HG03571 (cell line): ENCODE measurements around the gene PPM1A.
A peak's percentile ranks its signal among the peaks of the same experiment; 100 is the strongest.
"Not testable (repeated sequence)": the region's sequence is repeated elsewhere in the genome, so short reads cannot be mapped to it uniquely, and the experiment has no call there.

ENCODE experiments used
- ATAC-seq: cut with Tn5 transposase; IDR thresholded peaks from one replicate; pipeline ENCODE4 v1.9.1; 2021; ENCODE audit not compliant: unreplicated experiment

Gene PPM1A

GRCh38 chr14:60317609-60318008 is 68.6 kb downstream of the PPM1A start:
- ATAC-seq, result no peak

- ATAC-seq, result not testable (repeated sequence)
Measured at GRCh38 chr14:60320860-60321259, 71.8 kb downstream of the PPM1A start.

GRCh38 chr14:60323199-60323896 is 74.3 kb downstream of the PPM1A start:
- no peak for ATAC-seq

- no peak for ATAC-seq
Measured at GRCh38 chr14:60324837-60325236, 75.8 kb downstream of the PPM1A start.

GRCh38 chr14:60326274-60326673 is 77.3 kb downstream of the PPM1A start:
- no peak for ATAC-seq

- peak; percentile 54 for ATAC-seq
Measured at GRCh38 chr14:60327447-60328331, 78.7 kb downstream of the PPM1A start.

GRCh38 chr14:60328583-60328982 is 79.6 kb downstream of the PPM1A start:
- no peak for ATAC-seq

- no peak for ATAC-seq
Measured at GRCh38 chr14:60329274-60329673, 80.3 kb downstream of the PPM1A start.

- ATAC-seq, result peak; percentile 76
Measured at GRCh38 chr14:60331201-60332045, 82.4 kb downstream of the PPM1A start.

GRCh38 chr14:60332046-60332399 is 83.0 kb downstream of the PPM1A start:
- no peak for ATAC-seq

- no peak for ATAC-seq
Measured at GRCh38 chr14:60332869-60333268, 83.8 kb downstream of the PPM1A start.

GRCh38 chr14:60339571-60339970 is 90.5 kb downstream of the PPM1A start:
- no peak for ATAC-seq

- ATAC-seq, result no peak
Measured at GRCh38 chr14:60343571-60344071, 94.6 kb downstream of the PPM1A start.

- no peak for ATAC-seq
Measured at GRCh38 chr14:60344751-60345150, 95.7 kb downstream of the PPM1A start.

GRCh38 chr14:60346706-60347105 is 97.7 kb downstream of the PPM1A start:
- ATAC-seq, result no peak

- no peak for ATAC-seq
Measured at GRCh38 chr14:60348211-60348610, 99.2 kb downstream of the PPM1A start.
